ENCODE results near the gene ERICH6B. TPM values are rescaled to one million over a fixed set of nuclear protein-coding genes. Genes with fewer than 3 reads are reported as not detected.

ERICH6B gene
- total and polyA plus RNA-seq, 4 donors = 0.94 TPM; not detected in 3

GRCh38 chr13:45529758-45530157 is 85.8 kb downstream of the ERICH6B start:
- Histone ChIP-seq H3K27me3 (ENCODE audit: control insufficient read depth in 4 of 4, insufficient read depth in 4 of 4, low read length in 3 of 4) (no peaks in the 10 kb centered on the region), H3K27ac (ENCODE audit: low read depth in 1 of 2, low read length in 2 of 2) (no peak overlapping the region), H3K36me3 (ENCODE audit: control insufficient read depth in 4 of 4, insufficient read depth in 3 of 4, low read depth in 1 of 4, low read length in 3 of 4) (peaks cover 0 to 66% (median 53%) of the 10 kb centered on the region in 4 donors), H3K4me3 (ENCODE audit: low read depth in 1 of 3, low read length in 3 of 3) (no peak overlapping the region), H3K9me3 (ENCODE audit: control insufficient read depth in 4 of 4, low read length in 3 of 4) (no peaks in the 10 kb centered on the region), H3K4me1 (ENCODE audit: control insufficient read depth in 4 of 4, insufficient read depth in 4 of 4, low read length in 3 of 4) (peaks cover 0 to 3% (median 3%) of the 10 kb centered on the region in 4 donors), H3K9ac (ENCODE audit: low read depth in 1 of 2, low read length in 2 of 2) (no peak overlapping the region)
- 92% methylated on average over 3 of the region's 3 CpGs for WGBS
- TF ChIP-seq MAX (IDR thresholded peaks at IDR 0.05) (no peak), RAD21 (IDR thresholded peaks at IDR 0.05) (no peak), TAF1 (conservative IDR thresholded peaks at IDR 0.05) (no peak), JUND (IDR thresholded peaks at IDR 0.05) (no peak), EGR1 (IDR thresholded peaks at IDR 0.05; ENCODE audit: low read depth in 2 of 2) (no peak), HNF4A (conservative IDR thresholded peaks at IDR 0.05) (no peak), YY1 (IDR thresholded peaks at IDR 0.05) (no peak), GABPA (IDR thresholded peaks at IDR 0.05 in 1 of 2, conservative IDR thresholded peaks at IDR 0.05 in 1 of 2) (no peak), SP1 (IDR thresholded peaks at IDR 0.05) (no peak), ATF3 (IDR thresholded peaks at IDR 0.05) (no peak)
- DNase-seq (ENCODE audit: low spot score) = no peak

- 78% methylated on average over 6 of the region's 6 CpGs for WGBS
- TF ChIP-seq YY1 (IDR thresholded peaks at IDR 0.05) (no peak), REST (IDR thresholded peaks at IDR 0.05) (no peak), ATF3 (IDR thresholded peaks at IDR 0.05) (no peak), GABPA (IDR thresholded peaks at IDR 0.05 in 1 of 2, conservative IDR thresholded peaks at IDR 0.05 in 1 of 2) (no peak), HNF4G (IDR thresholded peaks at IDR 0.05) (no peak), TAF1 (conservative IDR thresholded peaks at IDR 0.05) (no peak), CTCF (IDR thresholded peaks at IDR 0.05; ENCODE audit: low read depth, low read length, missing input control) (no peak), JUND (IDR thresholded peaks at IDR 0.05) (no peak), MAX (IDR thresholded peaks at IDR 0.05) (no peak), NR2F2 (IDR thresholded peaks at IDR 0.05) (no peak), ZBTB33 (IDR thresholded peaks at IDR 0.05) (no peak), FOXA1 (IDR thresholded peaks at IDR 0.05) (no peak), FOXA2 (IDR thresholded peaks at IDR 0.05) (no peak), RXRA (IDR thresholded peaks at IDR 0.05) (no peak), SP1 (IDR thresholded peaks at IDR 0.05) (no peak)
Measured at GRCh38 chr13:45527699-45528462, 87.7 kb downstream of the ERICH6B start.

More at GRCh38 chr13:45527699-45528462, 87.7 kb downstream of the ERICH6B start:
- no peak overlapping the region for H3K9ac ChIP-seq (ENCODE audit: low read depth in 1 of 2, low read length in 2 of 2)
- no peaks in the 10 kb centered on the region for H3K27me3 ChIP-seq (ENCODE audit: control insufficient read depth in 4 of 4, insufficient read depth in 4 of 4, low read length in 3 of 4)
- peaks cover 0 to 3% (median 3%) of the 10 kb centered on the region in 4 donors for H3K4me1 ChIP-seq (ENCODE audit: control insufficient read depth in 4 of 4, insufficient read depth in 4 of 4, low read length in 3 of 4)
- no peak overlapping the region for H3K27ac ChIP-seq (ENCODE audit: low read depth in 1 of 2, low read length in 2 of 2)
- H3K9me3 ChIP-seq (ENCODE audit: control insufficient read depth in 4 of 4, low read length in 3 of 4) = no peaks in the 10 kb centered on the region
- peaks cover 0 to 56% (median 48%) of the 10 kb centered on the region in 4 donors for H3K36me3 ChIP-seq (ENCODE audit: control insufficient read depth in 4 of 4, insufficient read depth in 3 of 4, low read depth in 1 of 4, low read length in 3 of 4)
- no peak overlapping the region for H3K4me3 ChIP-seq (ENCODE audit: low read depth in 1 of 3, low read length in 3 of 3)
- DNase-seq (ENCODE audit: low spot score) = no peak
